Pancreas (tissue), 10 donors: ENCODE measurements around the gene DPP3. TPM values are rescaled to one million over a fixed set of nuclear protein-coding genes. Genes with fewer than 3 reads are reported as not detected.

Source experiments
- ATAC-seq, 4 donors: fragments of 200-7000 bp; cut with Tn5 transposase; one replicate each; pipeline versions ENCODE4 v1.8.0 to v1.9.1; 2020; ENCODE audit warnings: mild to moderate bottlenecking in 4 of 4, moderate library complexity in 4 of 4
- DNase-seq, 6 donors: peaks; one replicate each; pipeline ENCODE4 v3.0.0-alpha.2; 2020
- FAIRE-seq: peaks from 2 replicates; lab custom pipeline; 2012; peaks lifted over from hg19 to GRCh38; lab: Jason Lieb, UNC
- H3K27ac ChIP-seq, 4 donors: fragments of 200-600 bp; sonication (generic); 1 replicate in 3 of 4; 2 replicates in 1 of 4; pipeline versions ENCODE4 v1.5.0 to v1.8.0; 2020
- H3K27me3 ChIP-seq, 4 donors: fragments of 200-600 bp; one replicate each; pipeline ENCODE4 v1.8.0; 2021
- H3K36me3 ChIP-seq, 3 donors: fragments of 200-600 bp; sonication (generic) in 1 of 3; one replicate each; pipeline versions ENCODE4 v1.5.0 to v1.8.0; 2020 to 2021
- H3K4me1 ChIP-seq, 3 donors: fragments of 200-600 bp; one replicate each; pipeline ENCODE4 v1.8.0; 2021
- H3K4me3 ChIP-seq, 4 donors: fragments of 200-600 bp; sonication (generic) in 2 of 4; one replicate each; pipeline versions ENCODE4 v1.5.0 to v1.8.0; 2020 to 2021
- H3K9me3 ChIP-seq, 4 donors: fragments of 200-600 bp; one replicate each; pipeline ENCODE4 v1.8.0; 2021
- CTCF ChIP-seq, 4 donors: fragments of 200-600 bp; sonication (generic) in 3 of 4; IDR thresholded peaks; one replicate each; pipeline versions ENCODE4 v1.5.0 to v1.8.0; 2021; ENCODE audit warnings: antibody characterized with exemption in 4 of 4
- WGBS, 2 donors: extraction: QIAGEN DNeasy Blood & Tissue Kit; methylation state at CpG; one replicate each; pipeline ENCODE4 v1.1.7; 2013; 5-methylcytosine and 5-hydroxymethylcytosine counted together
- intact Hi-C, 3 donors: fragments of 100-400 bp; cut with DNase I; formaldehyde crosslinking; loops; one replicate each; pipeline versions ENCODE4 v1.11.1 to v1.14.2; 2022
- polyA plus RNA-seq, 2 donors: library from polyadenylated mRNA; stranded (reverse); fragments of 200-250 nt; gene quantifications; one replicate each; pipeline ENCODE4 v1.2.3, GENCODE V29; 2013
- total RNA-seq, 6 donors: library from RNA; stranded (reverse); fragmentation: NEBNext Ultra II Directional in 4 of 6; extraction: Animal tissue kit (Norgen Biotek cat#: 25700) in 4 of 6; gene quantifications; one replicate each; pipeline versions ENCODE4 v1.2.1 to v1.2.4, GENCODE V29; 2021 to 2023
- donor health status: healthy with polysubstance abuse.
- donor health status: DM: no; HTN: no; CAD: no; lungs with moderate emphysema.
- donor health status: DM: no; HTN: no; CAD: no.
- donor health status: control.
- donor health status: control.
- donor health status: Bipolar disorder and iron deficiency.
- donor health status: DM: yes; HTN: yes; CAD: no.
- donor health status: DM: no; HTN: no; CAD: no.
- donor health status: DM: no; HTN: no; CAD: no.
- donor health status: DM: yes; HTN: yes; CAD: no.

The DPP3 gene
- total and polyA plus RNA-seq, 8 donors, result 8.5 to 27.0 (median 20.7) TPM

- FAIRE-seq (no peak), DNase-seq (no peak), ATAC-seq (no peak)
- Histone ChIP-seq H3K27me3 (no peaks in the 10 kb centered on the region), H3K4me1 (peaks cover 0 to 15% (median 0%) of the 10 kb centered on the region in 3 donors), H3K36me3 (no peaks in the 10 kb centered on the region), H3K4me3 (peak overlapping the region in 1 of 4 donors; percentile 88), H3K27ac (no peak overlapping the region), H3K9me3 (no peaks in the 10 kb centered on the region)
- WGBS, 2 donors, result 51 to 56% methylated on average over 18 of the region's 18 CpGs
- TF ChIP-seq CTCF (IDR thresholded peaks at IDR 0.05), result no peak
- intact Hi-C loops, result no loop called here
Observed at GRCh38 chr11:66546966-66547661, 66.9 kb downstream of the DPP3 start.

GRCh38 chr11:66547662-66548009 lies 67.4 kb downstream of the DPP3 start:
- H3K27me3 ChIP-seq, result no peaks in the 10 kb centered on the region
- intact Hi-C loops, result no loop called here
- no peak overlapping the region for H3K4me3 ChIP-seq
- H3K4me1 ChIP-seq, result peaks cover 0 to 15% (median 0%) of the 10 kb centered on the region in 3 donors
- no peak overlapping the region for H3K27ac ChIP-seq
- no peaks in the 10 kb centered on the region for H3K36me3 ChIP-seq
- FAIRE-seq (no peak), DNase-seq (peak in 1 of 6 donors; percentile 35), ATAC-seq (no peak)
- WGBS, 2 donors, result 51% methylated on average over 5 of the region's 5 CpGs
- no peak for TF ChIP-seq CTCF (IDR thresholded peaks at IDR 0.05)
- no peaks in the 10 kb centered on the region for H3K9me3 ChIP-seq

DNA sequence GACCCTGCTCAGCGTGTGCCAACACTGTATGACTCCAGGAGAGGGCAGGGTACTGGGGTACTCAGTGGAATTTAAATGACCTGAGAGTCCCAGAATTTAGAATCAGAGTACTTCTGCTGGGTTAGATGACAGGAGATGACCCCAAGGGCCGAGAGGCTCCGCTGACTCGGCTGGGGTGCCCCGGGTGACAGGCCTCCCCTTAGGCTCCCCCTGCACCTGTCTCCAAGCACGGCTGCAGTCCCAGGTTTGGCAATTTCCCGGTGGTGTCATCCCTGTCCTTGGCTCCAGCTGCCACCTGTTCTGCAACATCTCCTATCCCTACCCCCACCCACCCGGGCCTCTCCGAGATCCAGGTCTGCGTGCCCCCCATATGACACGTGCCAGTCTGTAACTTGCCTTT lies 67.8 kb downstream of the DPP3 start:
- no peak for ATAC-seq
- H3K4me3 ChIP-seq, result no peak overlapping the region
- H3K36me3 ChIP-seq, result no peaks in the 10 kb centered on the region
- intact Hi-C loops, result no loop called here
- 38% methylated on average over 10 to 11 of the region's 11 CpGs for WGBS, 2 donors
- FAIRE-seq, result no peak
- no peaks in the 10 kb centered on the region for H3K27me3 ChIP-seq
- H3K27ac ChIP-seq, result no peak overlapping the region
- H3K4me1 ChIP-seq, result peaks cover 0 to 15% (median 0%) of the 10 kb centered on the region in 3 donors
- no peaks in the 10 kb centered on the region for H3K9me3 ChIP-seq
- DNase-seq, result peak in 1 of 6 donors; percentile 56
- no peak for TF ChIP-seq CTCF (IDR thresholded peaks at IDR 0.05)

DNA sequence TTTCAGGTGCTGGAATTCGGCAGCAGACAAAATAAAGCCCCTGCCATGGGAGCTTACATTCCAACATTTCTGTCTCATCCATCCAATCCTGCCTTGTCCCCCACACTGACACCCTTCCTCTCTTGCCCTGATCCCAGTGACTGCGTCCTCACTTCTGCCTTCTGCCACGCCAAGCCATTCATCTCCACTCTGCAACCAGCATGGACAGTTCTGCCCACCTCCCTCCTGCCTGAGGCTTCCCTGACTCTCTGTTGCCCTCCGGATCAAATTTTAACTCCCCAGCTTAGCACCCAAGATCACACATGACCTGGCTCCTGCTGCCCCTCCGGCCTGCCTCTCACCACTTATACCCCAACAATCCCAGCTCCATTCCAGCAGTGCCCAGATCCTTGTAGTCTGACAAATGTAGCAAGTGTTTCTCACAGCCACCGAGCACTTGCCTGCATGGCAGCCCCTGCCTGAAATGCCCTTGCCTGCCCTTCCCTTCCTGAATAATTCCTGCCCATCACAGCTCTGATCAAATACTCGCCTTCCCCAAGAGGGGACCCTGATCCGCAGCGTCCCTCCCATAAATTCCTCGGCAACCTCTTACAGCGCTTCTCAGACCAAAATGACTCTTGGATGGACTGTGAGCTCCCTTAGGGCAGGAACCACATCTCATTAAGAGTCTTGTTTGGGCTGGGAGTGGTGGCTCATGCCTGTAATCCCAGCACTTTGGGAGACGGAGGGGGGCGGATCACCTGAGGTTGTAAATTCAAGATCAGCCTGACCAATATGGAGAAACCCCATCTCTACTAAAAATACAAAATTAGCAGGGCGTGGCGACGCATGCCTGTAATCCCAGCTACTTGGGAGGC lies 68.8 kb downstream of the DPP3 start:
- ATAC-seq, result no peak
- no peak for TF ChIP-seq CTCF (IDR thresholded peaks at IDR 0.05)
- peak in 1 of 6 donors; percentile 17 for DNase-seq
- H3K4me1 ChIP-seq, result peaks cover 0 to 13% (median 0%) of the 10 kb centered on the region in 3 donors
- H3K4me3 ChIP-seq, result no peak overlapping the region
- intact Hi-C loops, result no loop called here
- no peaks in the 10 kb centered on the region for H3K27me3 ChIP-seq
- no peaks in the 10 kb centered on the region for H3K9me3 ChIP-seq
- no peaks in the 10 kb centered on the region for H3K36me3 ChIP-seq
- no peak for FAIRE-seq
- 53 to 54% methylated on average over 16 of the region's 16 CpGs for WGBS, 2 donors
- H3K27ac ChIP-seq, result no peak overlapping the region
